ENCODE data around the gene ULK4.

Gene ULK4

GRCh38 chr3:41198950-41199865, 762.7 kb downstream of the ULK4 start, which contains the start of gene CTNNB1:
TSS of gene CTNNB1 (plus strand) at chr3:41199505. CDS start at chr3:41224069, 24,564 bp downstream.
- Histone ChIP-seq H3K4me1 (ENCODE audit: insufficient read depth, low read length) (peaks cover 34% of the 10 kb centered on the region), H3K9me3 (ENCODE audit: low read length) (no peaks in the 10 kb centered on the region), H3K36me3 (ENCODE audit: insufficient read depth, low read length) (no peaks in the 10 kb centered on the region), H3K27me3 (ENCODE audit: insufficient read depth, low read length) (no peaks in the 10 kb centered on the region), H3K4me3 (ENCODE audit: low read length) (peak within 1 kb of the TSS; percentile 70), H2AFZ (ENCODE audit: low read depth, low read length) (peak within 1 kb of the TSS; percentile 94)

GRCh38 chr3:41198526-41198925, 763.4 kb downstream of the ULK4 start:
- H3K4me3 ChIP-seq (ENCODE audit: low read length): peak overlapping the region; percentile 70

GRCh38 chr3:41198046-41198445, 763.9 kb downstream of the ULK4 start:
- Histone ChIP-seq H3K4me1 (ENCODE audit: insufficient read depth, low read length) (peaks cover 29% of the 10 kb centered on the region), H3K9me3 (ENCODE audit: low read length) (no peaks in the 10 kb centered on the region), H3K4me3 (ENCODE audit: low read length) (peak overlapping the region; percentile 70), H3K36me3 (ENCODE audit: insufficient read depth, low read length) (no peaks in the 10 kb centered on the region), H3K27me3 (ENCODE audit: insufficient read depth, low read length) (no peaks in the 10 kb centered on the region), H2AFZ (ENCODE audit: low read depth, low read length) (peak overlapping the region; percentile 94)

More at GRCh38 chr3:41198526-41198925, 763.4 kb downstream of the ULK4 start:
- Histone ChIP-seq H3K36me3 (ENCODE audit: insufficient read depth, low read length) (no peaks in the 10 kb centered on the region), H3K4me1 (ENCODE audit: insufficient read depth, low read length) (peaks cover 34% of the 10 kb centered on the region), H3K9me3 (ENCODE audit: low read length) (no peaks in the 10 kb centered on the region), H3K27me3 (ENCODE audit: insufficient read depth, low read length) (no peaks in the 10 kb centered on the region), H2AFZ (ENCODE audit: low read depth, low read length) (peak overlapping the region; percentile 94)
